ENCODE data around the gene KIF6.

- TF ChIP-seq CTCF (IDR thresholded peaks at IDR 0.05) (no peak), POLR2A (IDR thresholded peaks at IDR 0.05) (no peak)
Observed at GRCh38 chr6:39342692-39343395, 382.4 kb downstream of the KIF6 start.
